H1 (cell line): ENCODE data around the gene PIGU. TPM values are rescaled to one million over a fixed set of nuclear protein-coding genes. Genes with fewer than 3 reads are reported as not detected.

Experiments
- CTCF ChIA-PET: fragments of 300-600 bp; sonication (Branson Sonifier 250); formaldehyde crosslinking; loops from one replicate; lab custom pipeline; 2021; ENCODE audit not compliant: partially characterized antibody; lab: Charles Lee
- POLR2A ChIA-PET: fragments of 300-600 bp; sonication (Branson Sonifier 250); formaldehyde crosslinking; loops from one replicate; lab custom pipeline; 2021; ENCODE audit warnings: inconsistent platforms; ENCODE audit not compliant: partially characterized antibody; lab: Charles Lee
- DNase-seq, 2 experiments: peaks; one replicate each; pipeline versions ENCODE4 v3.0.0 to v3.0.0-alpha.2; 2010 to 2022; ENCODE audit warnings: low spot score in 2 of 2, low read depth in 1 of 2, mixed read lengths in 1 of 2
- FAIRE-seq: peaks from 2 replicates; lab custom pipeline; 2011; peaks lifted over from hg19 to GRCh38; lab: Jason Lieb, UNC
- H2AFZ ChIP-seq: 2 replicates; pipeline ENCODE4 v1.8.1; 2012; ENCODE audit warnings: low read length, inconsistent platforms
- H2AK5ac ChIP-seq: 2 replicates; pipeline ENCODE4 v1.6.1; 2013; ENCODE audit warnings: low read depth, low read length
- H2BK120ac ChIP-seq: replicated peaks from 2 replicates; pipeline ENCODE3; 2013; ENCODE audit warnings: low read depth, low read length, inconsistent platforms
- H2BK12ac ChIP-seq: 2 replicates; pipeline ENCODE4 v1.6.1; 2013; ENCODE audit warnings: low read depth, low read length
- H2BK15ac ChIP-seq: 2 replicates; pipeline ENCODE4 v1.6.1; 2013; ENCODE audit warnings: low read length
- H2BK20ac ChIP-seq: 2 replicates; pipeline ENCODE4 v1.6.1; 2013; ENCODE audit warnings: low read length
- H2BK5ac ChIP-seq: 2 replicates; pipeline ENCODE4 v1.6.1; 2013; ENCODE audit warnings: low read depth, low read length
- H3K14ac ChIP-seq: 2 replicates; pipeline ENCODE4 v1.6.1; 2013; ENCODE audit warnings: inconsistent platforms; ENCODE audit not compliant: insufficient read length
- H3K18ac ChIP-seq: 2 replicates; pipeline ENCODE4 v1.6.1; 2013; ENCODE audit warnings: low read length; ENCODE audit errors: extremely low read depth
- H3K23ac ChIP-seq: 2 replicates; pipeline ENCODE4 v1.6.1; 2013; ENCODE audit warnings: inconsistent platforms; ENCODE audit not compliant: insufficient read length
- H3K23me2 ChIP-seq: 2 replicates; pipeline ENCODE4 v1.6.1; 2013; ENCODE audit warnings: low read depth, low read length
- H3K27ac ChIP-seq: 2 replicates; pipeline ENCODE4 v1.6.1; 2011; ENCODE audit warnings: low read depth, low read length, inconsistent platforms
- H3K27me3 ChIP-seq, 4 experiments: replicated peaks in 1 of 4; 1 replicate in 1 of 4; 2 replicates in 3 of 4; pipeline versions ENCODE4 v1.6.1 to v1.8.1; 2011 to 2013; ENCODE audit warnings: low read length in 3 of 4, mild to moderate bottlenecking in 3 of 4, inconsistent platforms in 2 of 4, mixed read lengths in 2 of 4, moderate library complexity in 1 of 4; ENCODE audit not compliant: control insufficient read depth in 3 of 4, insufficient read depth in 3 of 4; ENCODE audit errors: extremely low read depth in 1 of 4
- H3K36me3 ChIP-seq, 4 experiments: 2 replicates each; pipeline versions ENCODE4 v1.6.1 to v1.8.1; 2011 to 2013; ENCODE audit warnings: mild to moderate bottlenecking in 4 of 4, low read length in 3 of 4, moderate library complexity in 2 of 4, control low read depth in 1 of 4, inconsistent platforms in 1 of 4; ENCODE audit not compliant: insufficient read depth in 4 of 4, control insufficient read depth in 2 of 4
- H3K4ac ChIP-seq: replicated peaks from 2 replicates; pipeline ENCODE3; 2013; ENCODE audit warnings: low read length, low read depth, mixed read lengths, inconsistent platforms; ENCODE audit not compliant: insufficient read length
- H3K4me1 ChIP-seq, 4 experiments: replicated peaks in 1 of 4; 1 replicate in 1 of 4; 2 replicates in 3 of 4; pipeline versions ENCODE4 v1.6.1 to v1.8.1; 2011 to 2013; ENCODE audit warnings: low read length in 3 of 4, inconsistent platforms in 2 of 4, mixed read lengths in 1 of 4; ENCODE audit not compliant: insufficient read depth in 4 of 4, control insufficient read depth in 3 of 4
- H3K4me2 ChIP-seq, 2 experiments: 2 replicates each; pipeline versions ENCODE4 v1.6.1 to v1.8.1; 2011 to 2013; ENCODE audit warnings: low read depth in 2 of 2, low read length in 2 of 2, control low read depth in 1 of 2, inconsistent platforms in 1 of 2, mild to moderate bottlenecking in 1 of 2; ENCODE audit not compliant: insufficient read depth in 1 of 2
- H3K4me3 ChIP-seq, 4 experiments: fragments of 200-600, 300-600 bp in 1 of 4; sonication (generic), shearing (Covaris generic), sonication (Bioruptor Twin) in 1 of 4; 2 replicates each; pipeline versions ENCODE4 v1.5.1 to v1.8.1; 2011 to 2016; ENCODE audit warnings: low read length in 4 of 4, low read depth in 3 of 4, control low read depth in 2 of 4, inconsistent platforms in 2 of 4, mild to moderate bottlenecking in 2 of 4, mixed read lengths in 1 of 4, moderate library complexity in 1 of 4; ENCODE audit not compliant: insufficient read depth in 2 of 4; ENCODE audit errors: extremely low read depth in 1 of 4
- H3K56ac ChIP-seq: replicated peaks from 2 replicates; pipeline ENCODE3; 2013; ENCODE audit warnings: low read depth, mild to moderate bottlenecking, mixed read lengths, low read length, inconsistent platforms; ENCODE audit not compliant: insufficient read length
- H3K79me1 ChIP-seq: 2 replicates; pipeline ENCODE4 v1.6.1; 2013; ENCODE audit warnings: low read depth, low read length, control low read depth
- H3K79me2 ChIP-seq, 2 experiments: 2 replicates each; pipeline versions ENCODE4 v1.6.1 to v1.8.1; 2012 to 2013; ENCODE audit warnings: low read length in 2 of 2, mild to moderate bottlenecking in 2 of 2, inconsistent platforms in 1 of 2; ENCODE audit not compliant: insufficient read depth in 2 of 2, control insufficient read depth in 1 of 2
- H3K9ac ChIP-seq, 4 experiments: replicated peaks in 1 of 4; 1 replicate in 1 of 4; 2 replicates in 3 of 4; pipeline versions ENCODE4 v1.6.1 to v1.8.1; 2011 to 2013; ENCODE audit warnings: low read depth in 3 of 4, low read length in 3 of 4, control low read depth in 2 of 4, mild to moderate bottlenecking in 2 of 4, moderate library complexity in 2 of 4, inconsistent platforms in 1 of 4; ENCODE audit errors: extremely low read depth in 1 of 4
- H3K9me3 ChIP-seq, 2 experiments: 2 replicates each; pipeline versions ENCODE4 v1.6.1 to v1.8.1; 2012 to 2013; ENCODE audit warnings: mild to moderate bottlenecking in 2 of 2, moderate library complexity in 2 of 2, control low read depth in 1 of 2, inconsistent platforms in 1 of 2, low read depth in 1 of 2, low read length in 1 of 2, mixed read lengths in 1 of 2; ENCODE audit not compliant: insufficient read depth in 2 of 2
- H4K20me1 ChIP-seq, 2 experiments: replicated peaks in 1 of 2; 2 replicates each; pipeline versions ENCODE3 to v1.8.1; 2011 to 2013; ENCODE audit warnings: inconsistent platforms in 2 of 2, low read length in 2 of 2, mild to moderate bottlenecking in 1 of 2; ENCODE audit not compliant: insufficient read depth in 2 of 2, control insufficient read depth in 1 of 2
- H4K5ac ChIP-seq: 2 replicates; pipeline ENCODE4 v1.6.1; 2013; ENCODE audit warnings: low read length, low read depth, mixed read lengths, inconsistent platforms; ENCODE audit not compliant: insufficient read length
- H4K8ac ChIP-seq: 2 replicates; pipeline ENCODE4 v1.8.0; 2013; ENCODE audit warnings: mild to moderate bottlenecking, moderate library complexity, low read length, inconsistent platforms; ENCODE audit not compliant: insufficient read depth; ENCODE audit errors: extremely low read depth
- H4K91ac ChIP-seq: replicated peaks from 2 replicates; pipeline ENCODE3; 2013; ENCODE audit warnings: low read length, mixed read lengths, inconsistent platforms; ENCODE audit not compliant: insufficient read length
- BCL11A ChIP-seq, 2 experiments: IDR thresholded peaks; one replicate each; pipeline ENCODE4 v1.6.1; 2011; ENCODE audit warnings: low read depth in 2 of 2, low read length in 2 of 2, mild to moderate bottlenecking in 2 of 2
- CBX5 ChIP-seq: fragments of 300-800, 300-1000 bp; sonication (generic); IDR thresholded peaks from 2 replicates; pipeline ENCODE4 v1.7.1; 2016; ENCODE audit warnings: antibody characterized with exemption, low read length, low read depth
- CHD1 ChIP-seq: IDR thresholded peaks from 2 replicates; pipeline ENCODE4 v1.6.1; 2012; ENCODE audit warnings: low read depth, low read length, improper control_type of control experiment
- CHD2 ChIP-seq: IDR thresholded peaks from 2 replicates; pipeline ENCODE4 v1.6.1; 2012; ENCODE audit warnings: low read length, improper control_type of control experiment
- EP300 ChIP-seq, 2 experiments: IDR thresholded peaks; 1 replicate in 1 of 2; 2 replicates in 1 of 2; pipeline ENCODE4 v1.6.1; 2011 to 2012; ENCODE audit warnings: low read depth in 2 of 2, low read length in 2 of 2, mild to moderate bottlenecking in 2 of 2, borderline replicate concordance in 1 of 2, inconsistent platforms in 1 of 2, moderate library complexity in 1 of 2
- JUND ChIP-seq: IDR thresholded peaks from 2 replicates; pipeline ENCODE4 v1.6.1; 2011; ENCODE audit warnings: mild to moderate bottlenecking, improper control_type of control experiment, low read length
- SUZ12 ChIP-seq: fragments of 200-600 bp; sonication (generic); IDR thresholded peaks from 2 replicates; pipeline ENCODE4 v1.6.1; 2012; ENCODE audit warnings: mild to moderate bottlenecking, inconsistent platforms, low read length, moderate library complexity, mixed read lengths
- TEAD4 ChIP-seq: IDR thresholded peaks from 2 replicates; pipeline ENCODE4 v1.6.1; 2012; ENCODE audit warnings: low read depth, low read length, inconsistent platforms, mixed read lengths
- WGBS, 2 experiments: shearing (Covaris generic) in 1 of 2; methylation state at CpG; one replicate each; pipeline versions ENCODE4 v1.1.6 to v1.1.7; 2013 to 2015; ENCODE audit warnings: low lambda C conversion rate in 2 of 2, mixed read lengths in 2 of 2, inconsistent platforms in 1 of 2, low coverage in 1 of 2, missing lambda C conversion rate in 1 of 2; ENCODE audit not compliant: insufficient replicate concordance in 2 of 2, insufficient coverage in 1 of 2, insufficient read length in 1 of 2; ENCODE audit errors: extremely low coverage in 1 of 2, missing lambda C conversion rate in 1 of 2; 5-methylcytosine and 5-hydroxymethylcytosine counted together
- polyA plus RNA-seq, 7 experiments: library from polyadenylated mRNA; depleted of rRNA in 3 of 7; stranded (reverse) in 5 of 7; unstranded in 2 of 7; fragments of >200 nt in 5 of 7; fragments of 200-250 nt in 2 of 7; gene quantifications; 1 replicate in 5 of 7; 2 replicates in 1 of 7; 4 replicates in 1 of 7; pipeline versions ENCODE4 v1.2.1 to v1.2.3, GENCODE V29; 2011 to 2013; ENCODE audit warnings: missing spikeins in 2 of 7, mixed read lengths in 2 of 7
- total RNA-seq: library from RNA; stranded (reverse); fragmentation: NEBNext Ultra II Directional; extraction: Animal tissue kit (Norgen Biotek cat#: 25700); gene quantifications from 2 replicates; pipeline ENCODE4 v1.2.1, GENCODE V29; 2021
- TF ChIP-seq, protein P1 (sequence below): IDR thresholded peaks from 2 replicates; pipeline ENCODE4 v1.6.1; 2012; ENCODE audit warnings: low read length, inconsistent platforms
- TF ChIP-seq, protein P2 (sequence below): IDR thresholded peaks from 2 replicates; pipeline ENCODE4 v1.6.1; 2012; ENCODE audit warnings: inconsistent platforms

The PIGU gene
- total and polyA plus RNA-seq, 2 of the 8 experiments (the other 6 are each of a cell fraction or from before 2014, with no cell fraction given): 28.3 to 117 TPM

DNA sequence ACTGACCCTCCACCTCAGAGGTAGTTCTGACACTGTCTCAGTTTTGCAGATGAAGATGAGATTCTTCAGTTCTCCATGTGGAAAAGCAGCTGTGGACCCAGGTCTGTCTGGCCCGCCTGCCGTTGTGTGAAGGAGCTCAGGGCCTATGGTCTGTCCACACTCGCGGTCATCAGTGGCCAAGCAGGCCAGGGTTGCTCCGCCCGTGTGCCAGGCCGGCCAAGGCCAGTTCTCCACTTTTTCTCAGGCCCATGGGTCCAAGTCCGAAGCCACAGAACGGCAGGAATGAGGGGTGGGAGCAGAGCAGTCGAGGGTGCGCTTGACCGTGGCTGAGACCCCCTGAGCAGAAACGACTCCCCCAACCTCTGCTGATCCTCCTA, 127.0 kb downstream of the PIGU start:
- Histone ChIP-seq H3K9ac (peak overlapping the region in 1 of 4 experiments; percentile 29; a peak in 1 of 7 replicates), H2BK15ac (peak overlapping the region; percentile 95; the same call in 1 of the 2 replicates), H3K4me3 (no peak overlapping the region), H2AFZ (0 out of 2 replicates have a peak overlapping the region, but pooled peaks have one; percentile 78)
- TF ChIP-seq JUND: no peak
- no peak for TF ChIP-seq CHD2
- no peak for TF ChIP-seq TEAD4
- TF ChIP-seq, protein P1, sequence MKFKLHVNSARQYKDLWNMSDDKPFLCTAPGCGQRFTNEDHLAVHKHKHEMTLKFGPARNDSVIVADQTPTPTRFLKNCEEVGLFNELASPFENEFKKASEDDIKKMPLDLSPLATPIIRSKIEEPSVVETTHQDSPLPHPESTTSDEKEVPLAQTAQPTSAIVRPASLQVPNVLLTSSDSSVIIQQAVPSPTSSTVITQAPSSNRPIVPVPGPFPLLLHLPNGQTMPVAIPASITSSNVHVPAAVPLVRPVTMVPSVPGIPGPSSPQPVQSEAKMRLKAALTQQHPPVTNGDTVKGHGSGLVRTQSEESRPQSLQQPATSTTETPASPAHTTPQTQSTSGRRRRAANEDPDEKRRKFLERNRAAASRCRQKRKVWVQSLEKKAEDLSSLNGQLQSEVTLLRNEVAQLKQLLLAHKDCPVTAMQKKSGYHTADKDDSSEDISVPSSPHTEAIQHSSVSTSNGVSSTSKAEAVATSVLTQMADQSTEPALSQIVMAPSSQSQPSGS: no peak
- no peak for TF ChIP-seq CBX5
- TF ChIP-seq BCL11A (IDR thresholded peaks at IDR 0.05; ENCODE audit: low read depth in 2 of 2, low read length in 2 of 2): no peak
- TF ChIP-seq SUZ12: no peak
- no peak for TF ChIP-seq EP300 (IDR thresholded peaks at IDR 0.05; ENCODE audit: borderline replicate concordance in 1 of 2, low read depth in 2 of 2, low read length in 2 of 2)
- TF ChIP-seq, protein P2, sequence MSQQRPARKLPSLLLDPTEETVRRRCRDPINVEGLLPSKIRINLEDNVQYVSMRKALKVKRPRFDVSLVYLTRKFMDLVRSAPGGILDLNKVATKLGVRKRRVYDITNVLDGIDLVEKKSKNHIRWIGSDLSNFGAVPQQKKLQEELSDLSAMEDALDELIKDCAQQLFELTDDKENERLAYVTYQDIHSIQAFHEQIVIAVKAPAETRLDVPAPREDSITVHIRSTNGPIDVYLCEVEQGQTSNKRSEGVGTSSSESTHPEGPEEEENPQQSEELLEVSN: no peak
- TF ChIP-seq CHD1: no peak
- TF ChIP-seq, all 59 proteins: peak for 0
- Histone ChIP-seq H3K79me2 (no peaks in the 10 kb centered on the region), H3K4me1 (peaks cover 0 to 9% (median 0%) of the 10 kb centered on the region in 4 experiments; a peak in 4 of 7 replicates), H2BK120ac (no peak overlapping the region), H3K23ac (no peak overlapping the region), H4K91ac (no peak overlapping the region), H3K4ac (no peak overlapping the region), H3K4me2 (peak overlapping the region; percentile 24 to 27; a peak in 2 of 4 replicates), H3K27me3 (no peaks in the 10 kb centered on the region), H3K18ac (no peak overlapping the region), H4K8ac (no peak overlapping the region), H4K20me1 (no peaks in the 10 kb centered on the region), H3K23me2 (0 out of 2 replicates have a peak, but pooled peaks cover under 1% of the 10 kb centered on the region), H4K5ac (no peak overlapping the region), H2BK5ac (no peak overlapping the region; the same call in 1 of the 2 replicates), H3K36me3 (no peaks in the 10 kb centered on the region), H3K14ac (no peak overlapping the region), H2BK12ac (no peak overlapping the region), H2AK5ac (no peak overlapping the region), H3K56ac (no peak overlapping the region), H3K79me1 (no peaks in the 10 kb centered on the region), H3K9me3 (no peaks in the 10 kb centered on the region), H3K27ac (no peak overlapping the region), H2BK20ac (no peak overlapping the region)
- FAIRE-seq (no peak), DNase-seq (no peak)
- ChIA-PET CTCF (interaction anchor here (0.8 to 4.3 kb wide), 5 partner anchors 11 to 360 kb away, joined by 3 to 24 read pairs (median 3); no protein-coding TSS in a partner anchor), POLR2A (interaction anchor here (0.6 to 1.4 kb wide), 3 partner anchors 33 to 164 kb away, joined by 3 to 4 read pairs (median 3); no protein-coding TSS in a partner anchor)
- WGBS, 2 experiments: 86% methylated on average over 13 of the region's 13 CpGs; no CpG with 5 or more reads in 1 of the 2 experiments
